Calu3 (cell line): ENCODE data around the gene BEGAIN. TPM values are rescaled to one million over a fixed set of nuclear protein-coding genes. Genes with fewer than 3 reads are reported as not detected.

Experiments
- BruUV-seq: library from RNA; stranded (reverse); fragments of 400-500 nt; replicated peaks from 2 replicates; lab custom pipeline; 2021; lab: Mats Ljungman, UMichigan
- CTCF ChIA-PET: fragments of 300-600 bp; sonication (Branson Sonifier 250); formaldehyde crosslinking; loops from one replicate; lab custom pipeline; 2022; ENCODE audit warnings: antibody characterized with exemption; lab: Charles Lee
- DNase-seq: peaks from one replicate; pipeline ENCODE4 v3.0.0; 2022
- H3K27ac Mint-ChIP-seq: one replicate; pipeline ENCODE4 v1.8.0; 2022; ENCODE audit warnings: mixed read lengths; ENCODE audit not compliant: unreplicated experiment
- H3K27me3 Mint-ChIP-seq: one replicate; pipeline ENCODE4 v1.8.0; 2022; ENCODE audit warnings: mixed read lengths; ENCODE audit not compliant: unreplicated experiment
- H3K36me3 Mint-ChIP-seq: one replicate; pipeline ENCODE4 v1.8.0; 2022; ENCODE audit warnings: mild to moderate bottlenecking, moderate library complexity, mixed read lengths; ENCODE audit not compliant: insufficient read depth, unreplicated experiment
- H3K4me1 Mint-ChIP-seq: one replicate; pipeline ENCODE4 v1.8.0; 2022; ENCODE audit warnings: mild to moderate bottlenecking, low read depth, mixed read lengths; ENCODE audit not compliant: unreplicated experiment
- H3K4me3 Mint-ChIP-seq: one replicate; pipeline ENCODE4 v1.8.0; 2022; ENCODE audit warnings: mild to moderate bottlenecking, low read depth, moderate library complexity, mixed read lengths; ENCODE audit not compliant: unreplicated experiment
- H3K9me3 Mint-ChIP-seq: one replicate; pipeline ENCODE4 v1.8.0; 2022; ENCODE audit warnings: low read depth, mixed read lengths; ENCODE audit not compliant: unreplicated experiment
- intact Hi-C: fragments of 100-400 bp; cut with micrococcal nuclease; formaldehyde crosslinking; loops from one replicate; pipeline ENCODE4 v1.10.0; 2022; ENCODE audit not compliant: unreplicated experiment
- total RNA-seq: library from RNA; stranded (reverse); gene quantifications from 2 replicates; pipeline ENCODE4 v1.2.3, GENCODE V29; 2022
- TF ChIP-seq, protein P1 (sequence below): fragments of 200-600 bp; IDR thresholded peaks from one replicate; pipeline ENCODE4 v1.8.0; 2022; ENCODE audit warnings: antibody characterized with exemption; ENCODE audit not compliant: unreplicated experiment

Gene BEGAIN
- total RNA-seq, 1 experiment from 2014 or later, result 0.26 TPM

- peaks cover 15% of the 10 kb centered on the region for H3K4me1 Mint-ChIP-seq
- peak; percentile 74 for DNase-seq
- H3K4me3 Mint-ChIP-seq, result peak overlapping the region; percentile 59
- peak overlapping the region; percentile 76 for H3K27ac Mint-ChIP-seq
- H3K36me3 Mint-ChIP-seq, result peaks cover 17% of the 10 kb centered on the region
- TF ChIP-seq, protein P1, sequence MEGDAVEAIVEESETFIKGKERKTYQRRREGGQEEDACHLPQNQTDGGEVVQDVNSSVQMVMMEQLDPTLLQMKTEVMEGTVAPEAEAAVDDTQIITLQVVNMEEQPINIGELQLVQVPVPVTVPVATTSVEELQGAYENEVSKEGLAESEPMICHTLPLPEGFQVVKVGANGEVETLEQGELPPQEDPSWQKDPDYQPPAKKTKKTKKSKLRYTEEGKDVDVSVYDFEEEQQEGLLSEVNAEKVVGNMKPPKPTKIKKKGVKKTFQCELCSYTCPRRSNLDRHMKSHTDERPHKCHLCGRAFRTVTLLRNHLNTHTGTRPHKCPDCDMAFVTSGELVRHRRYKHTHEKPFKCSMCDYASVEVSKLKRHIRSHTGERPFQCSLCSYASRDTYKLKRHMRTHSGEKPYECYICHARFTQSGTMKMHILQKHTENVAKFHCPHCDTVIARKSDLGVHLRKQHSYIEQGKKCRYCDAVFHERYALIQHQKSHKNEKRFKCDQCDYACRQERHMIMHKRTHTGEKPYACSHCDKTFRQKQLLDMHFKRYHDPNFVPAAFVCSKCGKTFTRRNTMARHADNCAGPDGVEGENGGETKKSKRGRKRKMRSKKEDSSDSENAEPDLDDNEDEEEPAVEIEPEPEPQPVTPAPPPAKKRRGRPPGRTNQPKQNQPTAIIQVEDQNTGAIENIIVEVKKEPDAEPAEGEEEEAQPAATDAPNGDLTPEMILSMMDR, result no peak
- intact Hi-C loops, result no loop called here
- BruUV-seq, result no TSS peak
- no peaks in the 10 kb centered on the region for H3K9me3 Mint-ChIP-seq
- CTCF ChIA-PET, result interaction anchor here (0.6 to 0.9 kb wide), 3 partner anchors 15 to 131 kb away, joined by 3 to 5 read pairs (median 3); no protein-coding TSS in a partner anchor
- H3K27me3 Mint-ChIP-seq, result peaks cover 57% of the 10 kb centered on the region
These were observed 33.0 kb downstream of the BEGAIN start for GRCh38 chr14:100554082-100554677.

GRCh38 chr14:100553471-100553870, 33.7 kb downstream of the BEGAIN start:
- Mint-ChIP-seq H3K4me1 (peaks cover 15% of the 10 kb centered on the region), H3K9me3 (no peaks in the 10 kb centered on the region), H3K27me3 (peaks cover 57% of the 10 kb centered on the region), H3K36me3 (peaks cover 14% of the 10 kb centered on the region), H3K27ac (peak overlapping the region; percentile 76), H3K4me3 (no peak overlapping the region)
- DNase-seq, result no peak
- TF ChIP-seq, protein P1, result no peak
- CTCF ChIA-PET, result interaction anchor here (0.9 kb wide), 1 partner anchor 92 kb away, joined by 3 read pairs; no protein-coding TSS in a partner anchor
- intact Hi-C loops, result no loop called here
- no TSS peak for BruUV-seq

GRCh38 chr14:100552524-100553125, 34.6 kb downstream of the BEGAIN start:
- H3K27me3 Mint-ChIP-seq, result peaks cover 49% of the 10 kb centered on the region
- H3K4me1 Mint-ChIP-seq, result peaks cover 15% of the 10 kb centered on the region
- CTCF ChIA-PET, result no interaction called here
- no peak overlapping the region for H3K4me3 Mint-ChIP-seq
- no peak for DNase-seq
- BruUV-seq, result no TSS peak
- H3K27ac Mint-ChIP-seq, result no peak overlapping the region
- intact Hi-C loops, result no loop called here
- TF ChIP-seq, protein P1, result no peak
- no peaks in the 10 kb centered on the region for H3K9me3 Mint-ChIP-seq
- H3K36me3 Mint-ChIP-seq, result peaks cover 22% of the 10 kb centered on the region

DNA sequence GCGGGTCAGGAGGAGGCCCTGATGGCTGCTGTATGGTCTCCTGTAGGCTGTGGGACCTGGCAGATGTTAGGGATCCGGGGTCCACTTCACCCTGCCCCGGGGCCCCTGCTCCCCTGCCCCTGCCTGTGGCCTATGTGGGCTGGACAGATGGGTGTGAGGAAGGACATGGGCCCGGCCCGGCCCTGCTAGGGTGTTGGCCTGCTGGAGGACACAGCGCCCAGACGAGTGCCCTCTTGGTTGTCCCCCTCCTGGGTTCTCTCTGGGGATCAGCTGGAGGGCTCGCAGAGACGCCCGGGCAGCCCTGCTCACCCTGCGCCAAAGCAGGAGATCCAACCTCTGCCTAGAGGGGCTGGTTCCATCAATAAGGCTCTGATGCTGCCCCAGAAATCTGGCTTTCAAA, 36.2 kb downstream of the BEGAIN start:
- Mint-ChIP-seq H3K36me3 (peaks cover 37% of the 10 kb centered on the region), H3K4me3 (no peak overlapping the region), H3K27me3 (peaks cover 37% of the 10 kb centered on the region), H3K9me3 (no peaks in the 10 kb centered on the region), H3K4me1 (peaks cover 15% of the 10 kb centered on the region), H3K27ac (no peak overlapping the region)
- TF ChIP-seq, protein P1, result no peak
- BruUV-seq, result no TSS peak
- intact Hi-C loops, result no loop called here
- DNase-seq, result no peak
- CTCF ChIA-PET, result no interaction called here
